ENCODE measurements around the gene RILPL1.
A peak's percentile ranks its signal among the peaks of the same experiment; 100 is the strongest.
"Not testable (repeated sequence)": the region's sequence is repeated elsewhere in the genome, so short reads cannot be mapped to it uniquely, and the experiment has no call there.

RILPL1 gene

DNA sequence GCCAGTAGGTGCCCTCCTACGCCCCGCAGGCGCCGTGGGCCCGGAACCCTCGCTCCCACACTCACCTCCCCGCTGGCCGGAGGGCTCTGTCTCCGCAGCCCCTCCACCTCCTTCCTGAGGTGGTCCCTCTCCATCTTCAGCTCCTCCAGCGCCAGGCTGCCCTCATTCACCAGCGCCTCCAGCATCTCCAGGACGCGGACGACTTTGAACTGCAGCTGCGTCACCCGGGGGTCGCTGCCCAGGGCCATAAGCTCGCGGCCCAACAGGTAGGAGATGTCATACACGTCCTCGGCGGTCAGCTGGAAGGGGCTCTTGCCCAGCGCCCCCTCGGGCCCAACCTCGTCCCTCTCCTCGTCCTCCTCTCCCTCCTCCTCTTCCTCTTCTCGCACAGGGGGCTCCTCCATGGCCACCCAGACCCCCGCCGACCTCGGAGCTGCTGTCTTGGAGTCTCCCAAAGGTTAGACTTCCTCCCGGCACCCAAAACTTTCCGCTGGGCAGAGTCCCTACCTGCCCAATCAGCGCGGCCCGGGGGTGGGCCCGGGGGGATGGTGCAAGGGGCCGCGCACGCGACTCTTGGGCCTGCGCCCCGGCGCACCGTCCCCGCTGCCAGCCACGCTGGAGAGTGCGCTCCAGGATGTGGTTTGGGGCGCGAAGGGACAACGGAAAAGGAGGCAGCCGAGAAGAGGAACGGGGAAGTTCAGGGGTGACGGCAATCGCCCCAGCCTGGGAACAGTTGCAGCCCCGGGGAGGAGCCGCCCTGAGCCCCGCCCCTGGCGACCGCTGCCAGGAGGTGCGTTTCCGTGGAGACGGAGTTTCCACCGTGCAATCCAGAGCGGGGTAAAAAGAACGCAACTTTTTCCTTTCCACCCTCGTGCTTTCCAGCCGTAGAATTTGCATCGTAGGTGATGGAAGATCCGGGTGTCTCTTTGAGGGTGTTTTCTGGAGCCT lies 97.2 kb downstream of the RILPL1 start, which contains the start of gene RILPL2:
RILPL2 (minus strand) TSS at position 668 of the 948 bp plus-strand sequence; CDS start at position 404, 264 bp downstream.
- Histone ChIP-seq H3K4me1 (ENCODE audit: insufficient read depth, low read length) (no peaks in the 10 kb centered on the region), H3K9me3 (ENCODE audit: insufficient read depth, low read depth, low read length) (no peaks in the 10 kb centered on the region), H3K27ac (ENCODE audit: low read depth, low read length) (no peak within 1 kb of the TSS), H3K27me3 (ENCODE audit: insufficient read depth, low read length) (peaks cover 28% of the 10 kb centered on the region), H3K36me3 (ENCODE audit: insufficient read depth, low read length) (no peaks in the 10 kb centered on the region), H3K4me3 (ENCODE audit: low read length) (peak within 1 kb of the TSS; percentile 69), H3K9ac (ENCODE audit: low read depth, low read length) (peak within 1 kb of the TSS; percentile 16; the same call in 1 of the 2 replicates)
- WGBS = 3% methylated on average over 69 of the region's 69 CpGs

DNA sequence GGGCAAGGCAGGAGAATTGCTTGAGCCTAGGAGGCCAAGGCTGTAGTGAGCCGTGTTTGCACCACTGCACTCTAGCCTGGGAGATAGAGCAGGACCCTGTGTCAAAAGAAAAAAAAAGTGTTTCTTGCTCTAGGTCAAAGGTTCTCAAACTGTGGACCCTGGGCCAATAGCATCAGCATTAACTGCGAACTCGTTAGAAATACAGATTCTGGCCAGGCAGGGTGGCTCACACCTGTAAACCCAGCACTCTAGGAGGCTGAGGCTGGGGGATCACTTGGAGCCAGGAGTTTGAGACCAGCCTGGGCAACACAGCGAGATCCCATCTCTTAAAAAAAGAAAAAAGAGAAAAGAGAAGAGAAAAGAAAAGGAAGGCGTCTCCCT lies 97.9 kb downstream of the RILPL1 start:
- no peaks in the 10 kb centered on the region for H3K36me3 ChIP-seq (ENCODE audit: insufficient read depth, low read length)
- H3K4me1 ChIP-seq (ENCODE audit: insufficient read depth, low read length) = no peaks in the 10 kb centered on the region
- no peak overlapping the region for H3K9ac ChIP-seq (ENCODE audit: low read depth, low read length)
- H3K4me3 ChIP-seq (ENCODE audit: low read length) = peak overlapping the region; percentile 69
- peaks cover 28% of the 10 kb centered on the region for H3K27me3 ChIP-seq (ENCODE audit: insufficient read depth, low read length)
- 67% methylated on average over 5 of the region's 5 CpGs for WGBS
- no peaks in the 10 kb centered on the region for H3K9me3 ChIP-seq (ENCODE audit: insufficient read depth, low read depth, low read length)
- H3K27ac ChIP-seq (ENCODE audit: low read depth, low read length) = no peak overlapping the region

DNA sequence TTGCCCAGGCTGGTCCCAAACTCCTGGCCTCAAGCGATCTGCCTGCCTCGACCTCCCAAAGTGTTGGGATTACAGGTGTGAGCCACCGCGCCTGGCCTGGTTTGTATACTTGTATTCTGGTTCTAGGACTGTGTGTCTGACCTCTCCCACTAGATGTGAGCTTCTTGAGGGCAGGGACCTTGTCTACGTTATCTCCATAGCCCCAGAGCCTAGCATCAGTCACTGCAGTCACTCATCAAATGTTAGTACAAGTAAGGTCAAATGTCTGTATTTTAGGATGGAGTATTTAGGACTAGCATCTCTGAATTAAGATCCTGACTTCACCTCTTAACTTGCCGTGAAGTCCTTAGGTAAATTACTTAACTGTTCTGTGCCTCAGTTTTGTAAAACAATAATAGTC lies 99.9 kb downstream of the RILPL1 start:
- no peak overlapping the region for H3K27ac ChIP-seq (ENCODE audit: low read depth, low read length)
- no peaks in the 10 kb centered on the region for H3K36me3 ChIP-seq (ENCODE audit: insufficient read depth, low read length)
- no peaks in the 10 kb centered on the region for H3K4me1 ChIP-seq (ENCODE audit: insufficient read depth, low read length)
- H3K4me3 ChIP-seq (ENCODE audit: low read length) = no peak overlapping the region
- 93% methylated on average over 6 of the region's 6 CpGs for WGBS
- H3K9ac ChIP-seq (ENCODE audit: low read depth, low read length) = no peak overlapping the region
- peaks cover 28% of the 10 kb centered on the region for H3K27me3 ChIP-seq (ENCODE audit: insufficient read depth, low read length)
- no peaks in the 10 kb centered on the region for H3K9me3 ChIP-seq (ENCODE audit: insufficient read depth, low read depth, low read length)

DNA sequence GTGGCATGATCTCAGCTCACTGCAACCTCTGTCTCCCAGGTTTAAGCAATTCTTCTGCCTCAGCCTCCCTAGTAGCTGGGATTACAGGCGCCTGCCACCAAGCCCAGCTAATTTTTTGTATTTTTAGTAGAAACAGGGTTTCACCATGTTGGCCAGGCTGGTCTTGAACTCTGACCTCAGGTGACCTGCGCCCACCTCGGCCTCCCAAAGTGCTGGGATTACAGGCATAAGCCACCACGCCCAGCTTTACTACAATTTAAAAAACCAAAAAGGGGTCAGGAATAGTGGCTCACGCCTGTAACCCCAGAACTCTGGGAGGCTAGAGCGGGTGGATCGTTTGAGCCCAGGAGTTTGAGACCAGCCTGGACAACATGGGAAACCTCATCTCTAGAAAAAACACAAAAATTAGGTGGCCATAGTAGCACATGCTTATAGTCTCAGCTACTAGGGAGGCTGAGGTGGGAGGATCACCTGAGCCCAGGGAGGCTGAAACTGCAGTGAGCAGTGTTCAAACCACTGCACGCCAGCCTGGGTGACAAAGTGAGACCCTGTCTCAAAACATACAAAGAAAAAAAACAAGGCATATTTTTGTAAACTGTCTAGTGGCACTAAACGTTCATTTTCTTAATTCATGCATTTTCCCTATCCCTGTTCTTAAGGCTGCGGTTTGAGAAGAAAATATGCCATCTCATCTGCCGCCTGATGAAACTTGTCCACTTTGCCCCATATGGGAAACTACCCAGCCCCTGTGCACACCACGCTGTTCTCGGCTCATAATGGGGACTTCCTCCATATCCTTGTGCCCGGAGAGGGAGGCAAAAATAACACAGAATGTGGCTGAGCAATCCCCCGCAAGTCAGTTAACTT lies 101.3 kb downstream of the RILPL1 start:
- H3K9ac ChIP-seq (ENCODE audit: low read depth, low read length); H3K9me3 ChIP-seq (ENCODE audit: insufficient read depth, low read depth, low read length); H3K4me1 ChIP-seq (ENCODE audit: insufficient read depth, low read length); H3K4me3 ChIP-seq (ENCODE audit: low read length); H3K27ac ChIP-seq (ENCODE audit: low read depth, low read length); H3K36me3 ChIP-seq (ENCODE audit: insufficient read depth, low read length): not testable (repeated sequence)
- 90% methylated on average over 15 of the region's 15 CpGs for WGBS
- H3K27me3 ChIP-seq (ENCODE audit: insufficient read depth, low read length) = peaks cover 20% of the 10 kb centered on the region

DNA sequence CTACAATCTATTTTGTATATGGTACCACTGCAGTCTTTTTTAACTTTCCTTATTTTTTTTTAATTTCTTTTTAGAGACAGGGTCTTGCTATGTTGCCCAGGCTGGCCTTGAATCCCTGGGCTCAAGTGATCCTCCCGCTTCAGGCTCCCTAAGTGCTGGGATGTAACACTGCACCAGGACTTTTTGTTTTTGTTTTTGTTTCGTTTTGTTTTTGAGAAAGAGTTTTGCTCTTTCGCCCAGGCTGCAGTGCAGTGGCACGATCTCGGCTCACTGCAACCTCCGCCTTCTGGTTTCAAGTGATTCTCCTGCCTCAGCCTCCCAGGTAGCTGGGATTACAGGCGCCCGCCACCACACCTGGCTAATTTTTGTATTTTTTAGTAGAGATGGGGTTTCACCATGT lies 104.4 kb downstream of the RILPL1 start:
- not testable (repeated sequence) for H3K27ac ChIP-seq (ENCODE audit: low read depth, low read length); H3K36me3 ChIP-seq (ENCODE audit: insufficient read depth, low read length)
- WGBS = 94% methylated on average over 8 of the region's 8 CpGs

DNA sequence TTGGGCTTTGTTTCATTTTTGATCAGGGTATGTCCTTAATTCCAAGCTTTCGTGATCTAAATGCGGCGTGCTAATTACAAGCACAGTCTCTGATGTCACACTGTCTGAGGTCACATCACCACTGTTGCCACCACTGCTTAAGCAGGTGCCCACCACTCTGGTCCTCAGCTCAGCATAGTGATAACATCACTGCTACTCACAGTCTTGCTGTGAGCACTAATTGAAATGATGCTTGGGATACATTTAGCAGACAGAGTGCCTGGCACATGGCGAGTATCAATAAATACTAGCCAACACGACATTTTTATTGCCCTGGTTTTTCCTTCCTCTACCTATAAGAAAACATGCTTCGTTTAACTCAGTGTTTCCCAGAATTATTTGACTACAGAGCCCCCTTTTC lies 104.9 kb downstream of the RILPL1 start:
- H3K4me1 ChIP-seq (ENCODE audit: insufficient read depth, low read length) = no peaks in the 10 kb centered on the region
- H3K4me3 ChIP-seq (ENCODE audit: low read length) = no peak overlapping the region
- H3K27me3 ChIP-seq (ENCODE audit: insufficient read depth, low read length) = no peaks in the 10 kb centered on the region
- 93% methylated on average over 6 of the region's 6 CpGs for WGBS
- H3K36me3 ChIP-seq (ENCODE audit: insufficient read depth, low read length) = no peaks in the 10 kb centered on the region
- H3K27ac ChIP-seq (ENCODE audit: low read depth, low read length) = no peak overlapping the region
- peaks cover 3% of the 10 kb centered on the region; the same call in 1 of the 2 replicates for H3K9me3 ChIP-seq (ENCODE audit: insufficient read depth, low read depth, low read length)
- no peak overlapping the region for H3K9ac ChIP-seq (ENCODE audit: low read depth, low read length)

More for the DNA sequence above, 104.4 kb downstream of the RILPL1 start:
- H3K9me3 ChIP-seq (ENCODE audit: insufficient read depth, low read depth, low read length); H3K4me1 ChIP-seq (ENCODE audit: insufficient read depth, low read length); H3K27me3 ChIP-seq (ENCODE audit: insufficient read depth, low read length); H3K9ac ChIP-seq (ENCODE audit: low read depth, low read length); H3K4me3 ChIP-seq (ENCODE audit: low read length): not testable (repeated sequence)

DNA sequence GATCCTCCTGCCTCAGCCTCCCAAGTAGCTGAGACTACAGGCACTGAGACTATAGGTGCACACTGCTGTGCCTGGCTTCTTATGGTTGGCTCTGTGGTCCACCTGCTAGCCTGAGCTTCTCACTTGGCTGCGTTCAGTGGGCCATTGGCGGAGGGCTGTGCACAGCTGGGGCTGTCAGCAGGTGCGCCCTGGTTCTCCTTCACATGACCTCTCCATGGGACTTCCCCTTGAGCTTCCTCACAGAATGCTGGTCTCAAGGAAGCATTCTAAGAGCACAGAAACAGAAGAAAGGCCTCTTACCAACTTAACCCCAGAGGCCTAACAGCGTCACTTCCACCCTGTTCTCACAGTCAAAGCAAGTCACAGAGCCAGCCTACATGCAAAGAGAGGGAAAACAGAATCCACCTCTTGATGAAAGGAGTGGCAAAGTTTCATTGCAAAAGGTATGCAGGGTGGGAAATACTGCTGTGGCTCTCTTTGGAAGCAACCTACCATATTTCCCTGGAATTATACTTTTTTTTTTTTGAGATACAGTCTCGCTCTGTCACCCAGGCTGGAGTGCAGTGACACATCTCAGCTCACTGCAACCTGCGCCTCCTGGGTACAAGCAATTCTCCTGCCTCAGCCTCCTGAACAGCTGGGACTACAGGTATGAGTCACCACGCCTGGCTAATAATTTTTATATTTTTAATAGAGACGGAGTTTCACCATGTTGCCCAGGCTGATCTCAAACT lies 106.3 kb downstream of the RILPL1 start:
- Histone ChIP-seq H3K4me1 (ENCODE audit: insufficient read depth, low read length) (no peaks in the 10 kb centered on the region), H3K36me3 (ENCODE audit: insufficient read depth, low read length) (no peaks in the 10 kb centered on the region), H3K27me3 (ENCODE audit: insufficient read depth, low read length) (no peaks in the 10 kb centered on the region), H3K27ac (ENCODE audit: low read depth, low read length) (no peak overlapping the region), H3K9ac (ENCODE audit: low read depth, low read length) (no peak overlapping the region), H3K4me3 (ENCODE audit: low read length) (no peak overlapping the region), H3K9me3 (ENCODE audit: insufficient read depth, low read depth, low read length) (peaks cover 3% of the 10 kb centered on the region; the same call in 1 of the 2 replicates)
- 94% methylated on average over 8 of the region's 8 CpGs for WGBS

DNA sequence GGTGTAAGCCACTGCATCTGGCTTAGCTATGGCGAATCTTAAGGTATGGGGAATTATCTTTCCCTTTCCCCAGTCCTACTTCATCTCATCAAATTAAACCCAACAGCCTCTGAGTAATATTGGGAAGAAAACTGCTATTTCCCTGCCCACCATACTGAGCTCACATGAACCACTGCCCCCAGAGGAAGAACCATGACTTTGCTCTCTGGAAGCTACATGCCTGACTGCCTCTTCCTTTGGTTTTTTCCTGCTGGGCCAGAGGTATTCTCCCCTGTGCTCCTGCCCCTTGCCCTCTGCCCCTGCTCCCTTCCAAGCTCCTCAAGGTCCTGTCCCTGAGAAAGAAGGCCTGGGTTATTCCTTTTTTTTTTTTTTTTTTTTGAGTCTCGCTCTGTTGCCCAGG lies 112.2 kb downstream of the RILPL1 start:
- no peak overlapping the region for H3K27ac ChIP-seq (ENCODE audit: low read depth, low read length)
- no peak overlapping the region for H3K4me3 ChIP-seq (ENCODE audit: low read length)
- no peaks in the 10 kb centered on the region for H3K36me3 ChIP-seq (ENCODE audit: insufficient read depth, low read length)
- H3K9me3 ChIP-seq (ENCODE audit: insufficient read depth, low read depth, low read length) = peaks cover 3% of the 10 kb centered on the region; the same call in 1 of the 2 replicates
- WGBS = 90% methylated on average over 1 of the region's 2 CpGs
- H3K27me3 ChIP-seq (ENCODE audit: insufficient read depth, low read length) = no peaks in the 10 kb centered on the region
- H3K4me1 ChIP-seq (ENCODE audit: insufficient read depth, low read length) = no peaks in the 10 kb centered on the region
- H3K9ac ChIP-seq (ENCODE audit: low read depth, low read length) = no peak overlapping the region
